GM12878 (cell line): ENCODE results near the gene GTPBP3. TPM values are rescaled to one million over a fixed set of nuclear protein-coding genes. Genes with fewer than 3 reads are reported as not detected.
A peak's percentile ranks its signal among the peaks of the same experiment; 100 is the strongest.

Experiments
- ATAC-seq: fragments of 200-7000 bp; cut with Tn5 transposase; 3 replicates; pipeline ENCODE4 v1.9.1; 2020; ENCODE audit warnings: mild to moderate bottlenecking, moderate library complexity
- BruUV-seq: library from RNA; stranded (reverse); fragments of 400-500 nt; replicated peaks from 2 replicates; lab custom pipeline; 2021; lab: Mats Ljungman, UMichigan
- CTCF ChIA-PET: fragments of 300-600 bp; sonication (Branson Sonifier 250); formaldehyde crosslinking; extraction: SDS; loops from one replicate; lab custom pipeline; 2021; ENCODE audit warnings: inconsistent platforms; lab: Yijun Ruan, JAX
- POLR2A ChIA-PET: fragments of 350-600 bp; formaldehyde crosslinking; extraction: SDS; loops from one replicate; lab custom pipeline; 2021; ENCODE audit warnings: inconsistent platforms; lab: Charles Lee
- RAD21 ChIA-PET: fragments of 300-600 bp; sonication (Branson Sonifier 250); formaldehyde crosslinking; loops from one replicate; lab custom pipeline; 2023; ENCODE audit warnings: antibody characterized with exemption; ENCODE audit not compliant: unreplicated experiment; lab: Charles Lee
- SMC1A ChIA-PET: fragments of 300-600 bp; sonication (Branson Sonifier 250); formaldehyde crosslinking; loops from one replicate; lab custom pipeline; 2023; ENCODE audit not compliant: unreplicated experiment, uncharacterized antibody; lab: Charles Lee
- DNase-seq: peaks from one replicate; pipeline ENCODE4 v3.0.0-alpha.2; 2011; ENCODE audit warnings: low read depth, low spot score
- FAIRE-seq: peaks from 3 replicates; lab custom pipeline; 2011; peaks lifted over from hg19 to GRCh38; lab: Jason Lieb, UNC
- H2AFZ ChIP-seq: 2 replicates; pipeline ENCODE4 v1.6.0; 2011; ENCODE audit warnings: low read depth, low read length, control low read depth; ENCODE audit not compliant: control insufficient read depth
- H3K27ac ChIP-seq: 2 replicates; pipeline ENCODE4 v1.5.1; 2011; ENCODE audit warnings: control low read depth; ENCODE audit not compliant: control insufficient read depth, insufficient read depth
- H3K27me3 ChIP-seq, 2 experiments: replicated peaks in 1 of 2; 2 replicates each; pipeline versions ENCODE4 v1.6.0 to v1.6.1; 2011; ENCODE audit warnings: low read length in 1 of 2; ENCODE audit not compliant: control insufficient read depth in 2 of 2, insufficient read depth in 2 of 2
- H3K36me3 ChIP-seq, 2 experiments: 2 replicates each; pipeline ENCODE4 v1.5.1; 2011; ENCODE audit warnings: low read length in 1 of 2; ENCODE audit not compliant: control insufficient read depth in 2 of 2, insufficient read depth in 2 of 2
- H3K4me1 ChIP-seq: 2 replicates; pipeline ENCODE4 v1.6.1; 2011; ENCODE audit warnings: mild to moderate bottlenecking, low read length, moderate library complexity, mixed read lengths; ENCODE audit not compliant: control insufficient read depth, insufficient read depth
- H3K4me2 ChIP-seq: 2 replicates; pipeline ENCODE4 v1.6.0; 2011; ENCODE audit warnings: control low read depth; ENCODE audit not compliant: control insufficient read depth, insufficient read depth
- H3K4me3 ChIP-seq: fragments of 200-600 bp; sonication (generic); 2 replicates; pipeline ENCODE4 v1.5.1; 2016
- H3K79me2 ChIP-seq: 2 replicates; pipeline ENCODE4 v1.6.0; 2011; ENCODE audit warnings: low read length; ENCODE audit not compliant: control insufficient read depth, insufficient read depth
- H3K9ac ChIP-seq: 2 replicates; pipeline ENCODE4 v1.8.0; 2011; ENCODE audit warnings: low read length, control low read depth, mixed read lengths; ENCODE audit not compliant: control insufficient read depth, insufficient read depth
- H3K9me3 ChIP-seq: replicated peaks from 3 replicates; pipeline ENCODE4 v1.5.1; 2011; ENCODE audit warnings: mild to moderate bottlenecking, low read length; ENCODE audit not compliant: control insufficient read depth, insufficient read depth
- H4K20me1 ChIP-seq: 2 replicates; pipeline ENCODE4 v1.6.0; 2011; ENCODE audit not compliant: control insufficient read depth, insufficient read depth
- ATF3 ChIP-seq: IDR thresholded peaks from 2 replicates; pipeline ENCODE4 v1.6.1; 2011; ENCODE audit warnings: low read depth, mild to moderate bottlenecking, low read length, moderate library complexity, borderline replicate concordance; ENCODE audit errors: extremely low read depth
- BRCA1 ChIP-seq: IDR thresholded peaks from 2 replicates; pipeline ENCODE4 v1.6.1; 2011; ENCODE audit warnings: low read depth, low read length, improper control_type of control experiment
- CBX5 ChIP-seq: sonication (generic); IDR thresholded peaks from 2 replicates; pipeline ENCODE4 v1.6.1; 2016; ENCODE audit warnings: low read depth, moderate library complexity, mild to moderate bottlenecking, inconsistent platforms
- CHD2 ChIP-seq: IDR thresholded peaks from 2 replicates; pipeline ENCODE4 v1.6.1; 2011; ENCODE audit warnings: low read depth, low read length, improper control_type of control experiment, borderline replicate concordance
- DPF2 ChIP-seq: fragments of 450-650 bp; IDR thresholded peaks from 2 replicates; pipeline ENCODE4 v1.6.1; 2017; ENCODE audit warnings: mild to moderate bottlenecking
- ESRRA ChIP-seq: IDR thresholded peaks from 2 replicates; pipeline ENCODE4 v1.6.1; 2012; ENCODE audit warnings: mild to moderate bottlenecking, low read length, improper control_type of control experiment
- FOXK2 ChIP-seq: fragments of 450-650 bp; IDR thresholded peaks from 2 replicates; pipeline ENCODE4 v1.6.1; 2017; ENCODE audit warnings: mild to moderate bottlenecking, moderate library complexity
- GABPA ChIP-seq: IDR thresholded peaks from 2 replicates; pipeline ENCODE4 v1.6.1; 2014; ENCODE audit warnings: antibody characterized with exemption, low read depth, mild to moderate bottlenecking, inconsistent platforms
- IKZF1 ChIP-seq: fragments of 450-650 bp; conservative IDR thresholded peaks from 2 replicates; pipeline ENCODE4 v1.6.1; 2017; ENCODE audit warnings: antibody characterized with exemption, mild to moderate bottlenecking
- IRF3 ChIP-seq: fragments of 450-650 bp; IDR thresholded peaks from 2 replicates; pipeline ENCODE4 v1.6.1; 2014; ENCODE audit warnings: mild to moderate bottlenecking
- IRF4 ChIP-seq: IDR thresholded peaks from 2 replicates; pipeline ENCODE4 v1.6.1; 2011; ENCODE audit warnings: low read depth, low read length
- NKRF ChIP-seq: fragments of 450-650 bp; conservative IDR thresholded peaks from 2 replicates; pipeline ENCODE4 v1.6.1; 2017; ENCODE audit warnings: mild to moderate bottlenecking, moderate library complexity
- PAX5 ChIP-seq: IDR thresholded peaks from 2 replicates; pipeline ENCODE4 v1.6.1; 2011; ENCODE audit warnings: low read depth, low read length, borderline replicate concordance
- POLR2A ChIP-seq: IDR thresholded peaks from 2 replicates; pipeline ENCODE4 v1.6.1; 2011; ENCODE audit warnings: low read depth, mild to moderate bottlenecking, low read length
- RB1 ChIP-seq: fragments of 450-650 bp; formaldehyde crosslinking; IDR thresholded peaks from 2 replicates; pipeline ENCODE4 v1.6.1; 2017; ENCODE audit warnings: mild to moderate bottlenecking, borderline replicate concordance
- RUNX3 ChIP-seq: IDR thresholded peaks from 2 replicates; pipeline ENCODE4 v1.6.1; 2012; ENCODE audit warnings: low read length, inconsistent platforms
- SMC3 ChIP-seq: IDR thresholded peaks from 2 replicates; pipeline ENCODE4 v1.6.1; 2011; ENCODE audit warnings: low read length, improper control_type of control experiment, borderline replicate concordance
- ZNF207 ChIP-seq: fragments of 450-650 bp; IDR thresholded peaks from 2 replicates; pipeline ENCODE4 v1.6.1; 2014; ENCODE audit warnings: antibody characterized with exemption, mild to moderate bottlenecking, borderline replicate concordance
- ZSCAN29 ChIP-seq: fragments of 450-650 bp; IDR thresholded peaks from 2 replicates; pipeline ENCODE4 v1.6.1; 2017; ENCODE audit warnings: mild to moderate bottlenecking, moderate library complexity
- ZZZ3 ChIP-seq: IDR thresholded peaks from 2 replicates; pipeline ENCODE4 v1.6.1; 2011; ENCODE audit warnings: low read depth; ENCODE audit not compliant: control insufficient read depth, insufficient read length
- WGBS: methylation state at CpG from one replicate; pipeline ENCODE4 v1.1.6; 2016; ENCODE audit warnings: low lambda C conversion rate; ENCODE audit not compliant: insufficient replicate concordance, insufficient coverage; ENCODE audit errors: missing lambda C conversion rate; 5-methylcytosine and 5-hydroxymethylcytosine counted together
- in situ Hi-C: fragments of 300-500 bp; cut with MboI; formaldehyde crosslinking; loops from 9 replicates; pipeline ENCODE4 v1.14.3; 2018; ENCODE audit warnings: mixed read lengths
- intact Hi-C: fragments of 100-400 bp; cut with micrococcal nuclease; formaldehyde crosslinking; loops from one replicate; pipeline ENCODE4 v1.14.2; 2022; ENCODE audit not compliant: unreplicated experiment
- polyA plus RNA-seq, 11 experiments: library from polyadenylated mRNA; depleted of rRNA in 4 of 11; unstranded in 6 of 11; stranded (reverse) in 5 of 11; fragments of >200 nt; fragmentation: Nextera tagmentation in 4 of 11; fragmentation: Illumina TruSeq in 1 of 11; extraction: Ambion mirVana in 4 of 11; extraction: Trizol in 1 of 11; gene quantifications; 1 replicate in 1 of 11; 2 replicates in 10 of 11; pipeline versions ENCODE4 v1.2.1 to v1.2.3, GENCODE V29; 2011 to 2016; ENCODE audit warnings: inconsistent platforms in 2 of 11, missing spikeins in 2 of 11, low read depth in 1 of 11
- total RNA-seq, 4 experiments: library from RNA; depleted of rRNA in 3 of 4; stranded (reverse); fragments of >200 nt in 3 of 4; fragmentation: Illumina TruSeq in 1 of 4; extraction: Trizol in 1 of 4; gene quantifications; 2 replicates each; pipeline versions ENCODE4 v1.2.1 to v1.2.3, GENCODE V29; 2013 to 2021

GTPBP3 gene
- total and polyA plus RNA-seq, 10 of the 15 experiments (the other 5 are each of a cell fraction or from before 2014, with no cell fraction given): 2.9 to 46.8 (median 15.4) TPM

GRCh38 chr19:17307876-17308377 lies 29.4 kb upstream of the GTPBP3 start (continued):
- TF ChIP-seq NKRF (no peak), CBX5 (no peak), IKZF1 (no peak)
- TF ChIP-seq, all 136 proteins: peak for 0

- Histone ChIP-seq H3K4me2 (peak within 1 kb of the TSS; percentile 98), H3K9ac (peak within 1 kb of the TSS; percentile 80), H3K4me3 (peak within 1 kb of the TSS; percentile 96), H2AFZ (peak within 1 kb of the TSS; percentile 72), H3K27me3 (no peaks in the 10 kb centered on the region), H3K79me2 (peaks cover 37% of the 10 kb centered on the region), H3K9me3 (no peaks in the 10 kb centered on the region), H3K4me1 (peaks cover 20% of the 10 kb centered on the region), H3K27ac (peak within 1 kb of the TSS; percentile 88), H3K36me3 (peaks cover under 1 to 9% of the 10 kb centered on the region in 2 experiments; a peak in 3 of 4 replicates), H4K20me1 (peaks cover 3% of the 10 kb centered on the region; the same call in 1 of the 2 replicates)
- TSS peak; percentile 65 for BruUV-seq
- ChIA-PET RAD21 (interaction anchor here (0.8 to 1.5 kb wide), 13 partner anchors 12 to 110 kb away, joined by 3 to 9 read pairs (median 4); partner anchors contain the start of genes ANO8, BABAM1, BST2 and USE1), POLR2A (interaction anchor here (0.5 to 2.9 kb wide), 13 partner anchors 12 to 110 kb away, joined by 3 to 24 read pairs (median 4); partner anchors contain the start of genes ANO8, BABAM1, BST2 and MVB12A), SMC1A (interaction anchor here (1.0 to 2.0 kb wide), 3 partner anchors 16 to 27 kb away, joined by 4 to 6 read pairs (median 5); no protein-coding TSS in a partner anchor), CTCF (interaction anchor here (0.8 to 1.8 kb wide), 7 partner anchors 23 to 111 kb away, joined by 3 to 9 read pairs (median 4); partner anchors contain the start of gene BABAM1)
- intact Hi-C loops: loop anchor here (1.0 to 10.0 kb wide), 2 partner anchors 25 to 415 kb away; partner anchors contain the start of gene ANO8
- 1% methylated on average over 42 of the region's 46 CpGs for WGBS
- in situ Hi-C loops: no loop called here
- peak; percentile 100 for DNase-seq
- ATAC-seq: peak; percentile 87
- peak; percentile 100 for FAIRE-seq
- TF ChIP-seq RUNX3: peak; percentile 86
- 0 out of 2 replicates have a peak, but pooled peaks have one; percentile 9 for TF ChIP-seq PAX5
- TF ChIP-seq ATF3: no peak
- no peak for TF ChIP-seq DPF2
- peak; percentile 64; the same call in 1 of the 2 replicates for TF ChIP-seq IRF4
- TF ChIP-seq GABPA: peak; percentile 91
- no peak for TF ChIP-seq ESRRA
- TF ChIP-seq POLR2A: peak; percentile 87
- TF ChIP-seq BRCA1: no peak
- no peak for TF ChIP-seq FOXK2
- TF ChIP-seq IRF3: peak; percentile 96
- TF ChIP-seq SMC3: peak; percentile 10; the same call in 1 of the 2 replicates
- TF ChIP-seq ZSCAN29: no peak
- peak; percentile 57; the same call in 1 of the 2 replicates for TF ChIP-seq ZNF207
- TF ChIP-seq RB1: peak; percentile 62; the same call in 1 of the 2 replicates
- no peak for TF ChIP-seq ZZZ3
- peak; percentile 97 for TF ChIP-seq CHD2
Measured at GRCh38 chr19:17309198-17309964, 28.0 kb upstream of the GTPBP3 start, which contains the start of gene DDA1. Gene DDA1, plus strand, starts transcription at chr19:17309563. Its CDS starts 92 bp downstream, at chr19:17309655.
